Measurements from ENCODE around the gene C10orf95.

Gene C10orf95

GRCh38 chr10:102405108-102405571 is 46.2 kb downstream of the C10orf95 start:
- in situ Hi-C loops (cut with MboI; ENCODE audit: low sequenced_read_pairs) = no loop called here

GRCh38 chr10:102404361-102405107 is 46.8 kb downstream of the C10orf95 start:
- in situ Hi-C loops (cut with MboI; ENCODE audit: low sequenced_read_pairs) = no loop called here

DNA sequence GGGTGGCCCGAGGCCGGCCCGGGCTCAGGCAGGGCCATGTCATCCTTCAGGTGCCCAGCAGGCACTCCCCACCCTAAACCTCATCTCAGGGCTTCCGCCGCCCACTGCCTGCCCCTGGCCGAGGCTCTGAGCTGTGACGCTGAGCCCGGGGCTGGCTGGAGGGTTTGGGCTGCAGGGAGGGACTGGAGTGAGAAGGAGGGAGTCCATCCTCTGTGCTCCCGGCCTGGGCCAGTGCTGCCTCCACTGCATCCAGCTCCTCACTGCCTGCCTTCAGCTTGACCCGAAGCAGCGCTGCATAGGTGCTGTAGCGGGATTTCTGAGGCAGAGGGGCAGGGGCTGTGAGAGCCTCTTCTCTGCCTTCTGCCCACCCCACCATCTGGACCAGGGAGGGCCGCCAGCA is 48.2 kb downstream of the C10orf95 start:
- in situ Hi-C loops (cut with MboI; ENCODE audit: low sequenced_read_pairs) = no loop called here

DNA sequence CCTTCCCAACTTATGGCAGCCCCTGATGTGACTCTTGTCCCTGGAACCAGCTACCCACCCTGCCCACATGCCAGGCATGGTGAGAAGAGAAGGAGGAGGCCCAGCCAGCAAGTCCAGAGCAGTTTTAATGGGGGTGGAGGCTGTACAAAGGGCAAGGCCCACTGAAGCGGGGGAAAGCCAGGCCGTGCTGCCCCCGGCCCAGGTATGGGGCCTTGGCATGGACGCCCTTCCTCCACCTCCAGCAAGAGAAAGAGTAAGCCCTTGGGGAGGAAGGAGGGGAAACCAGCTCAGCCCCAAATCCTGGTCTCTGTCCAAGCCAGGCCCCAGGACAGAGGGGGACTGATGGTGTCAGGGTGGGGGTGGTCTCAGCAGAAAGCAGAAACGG is 48.8 kb downstream of the C10orf95 start:
- in situ Hi-C loops (cut with MboI; ENCODE audit: low sequenced_read_pairs) = no loop called here

GRCh38 chr10:102401735-102402511 is 49.4 kb downstream of the C10orf95 start:
- in situ Hi-C loops (cut with MboI; ENCODE audit: low sequenced_read_pairs) = no loop called here

DNA sequence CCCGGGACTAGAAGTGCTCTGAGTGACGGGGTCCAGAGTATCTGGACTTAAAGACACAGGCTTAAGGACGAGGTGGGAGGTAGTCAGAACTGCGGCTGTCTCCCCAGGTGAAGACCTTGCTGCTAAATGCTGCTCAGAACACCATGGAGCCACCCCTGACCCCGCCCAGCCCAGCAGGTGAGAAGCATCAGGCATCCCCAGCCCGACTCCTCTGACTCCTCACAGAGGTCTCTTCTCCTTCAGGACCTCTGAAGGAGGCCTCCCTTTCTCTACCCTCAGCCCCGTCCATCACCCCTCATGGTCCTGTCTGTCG is 50.0 kb downstream of the C10orf95 start:
- in situ Hi-C loops (cut with MboI; ENCODE audit: low sequenced_read_pairs) = no loop called here

- in situ Hi-C loops (cut with MboI; ENCODE audit: low sequenced_read_pairs) = no loop called here
Measured at GRCh38 chr10:102400598-102401341, 50.6 kb downstream of the C10orf95 start.

GRCh38 chr10:102400076-102400475 is 51.3 kb downstream of the C10orf95 start:
- in situ Hi-C loops (cut with MboI; ENCODE audit: low sequenced_read_pairs) = no loop called here
